Suppressor macrophage treated with lipopolysaccharide for 1 hour (primary cell): ENCODE results near the gene TTC38.

Experiments used
- DNase-seq, 3 donors: peaks; one replicate each; pipeline ENCODE4 v3.0.0-alpha.2; 2020 to 2022

The TTC38 gene

GRCh38 chr22:46330426-46330825 lies 62.6 kb downstream of the TTC38 start:
- DNase-seq = no peak

- DNase-seq = no peak
These were observed 63.7 kb downstream of the TTC38 start for GRCh38 chr22:46331496-46331895.

- peak; percentile 93 to 97 (median 94) for DNase-seq
These were observed 67.7 kb downstream of the TTC38 start, which contains the start of gene TRMU for GRCh38 chr22:46335201-46336118. TRMU (plus strand) TSS chr22:46335714; CDS start chr22:46335765, 51 bp downstream.

- peak; percentile 22 to 58 (median 24) for DNase-seq
These were observed 68.6 kb downstream of the TTC38 start for GRCh38 chr22:46336119-46337078.

- no peak for DNase-seq
These were observed 70.1 kb downstream of the TTC38 start for GRCh38 chr22:46337870-46338269.

GRCh38 chr22:46338636-46339035 lies 70.8 kb downstream of the TTC38 start:
- DNase-seq = no peak

GRCh38 chr22:46339956-46340355 lies 72.1 kb downstream of the TTC38 start:
- no peak for DNase-seq

GRCh38 chr22:46340676-46341075 lies 72.9 kb downstream of the TTC38 start:
- DNase-seq = no peak
